GM21360 (cell line): Measurements from ENCODE around the gene PCSK4.
"Not testable (repeated sequence)": the region's sequence is repeated elsewhere in the genome, so short reads cannot be mapped to it uniquely, and the experiment has no call there.

ENCODE experiments used
- ATAC-seq: cut with Tn5 transposase; IDR thresholded peaks from one replicate; pipeline ENCODE4 v1.9.1; 2021; ENCODE audit warnings: mild to moderate bottlenecking, moderate library complexity; ENCODE audit not compliant: unreplicated experiment

PCSK4 gene

DNA sequence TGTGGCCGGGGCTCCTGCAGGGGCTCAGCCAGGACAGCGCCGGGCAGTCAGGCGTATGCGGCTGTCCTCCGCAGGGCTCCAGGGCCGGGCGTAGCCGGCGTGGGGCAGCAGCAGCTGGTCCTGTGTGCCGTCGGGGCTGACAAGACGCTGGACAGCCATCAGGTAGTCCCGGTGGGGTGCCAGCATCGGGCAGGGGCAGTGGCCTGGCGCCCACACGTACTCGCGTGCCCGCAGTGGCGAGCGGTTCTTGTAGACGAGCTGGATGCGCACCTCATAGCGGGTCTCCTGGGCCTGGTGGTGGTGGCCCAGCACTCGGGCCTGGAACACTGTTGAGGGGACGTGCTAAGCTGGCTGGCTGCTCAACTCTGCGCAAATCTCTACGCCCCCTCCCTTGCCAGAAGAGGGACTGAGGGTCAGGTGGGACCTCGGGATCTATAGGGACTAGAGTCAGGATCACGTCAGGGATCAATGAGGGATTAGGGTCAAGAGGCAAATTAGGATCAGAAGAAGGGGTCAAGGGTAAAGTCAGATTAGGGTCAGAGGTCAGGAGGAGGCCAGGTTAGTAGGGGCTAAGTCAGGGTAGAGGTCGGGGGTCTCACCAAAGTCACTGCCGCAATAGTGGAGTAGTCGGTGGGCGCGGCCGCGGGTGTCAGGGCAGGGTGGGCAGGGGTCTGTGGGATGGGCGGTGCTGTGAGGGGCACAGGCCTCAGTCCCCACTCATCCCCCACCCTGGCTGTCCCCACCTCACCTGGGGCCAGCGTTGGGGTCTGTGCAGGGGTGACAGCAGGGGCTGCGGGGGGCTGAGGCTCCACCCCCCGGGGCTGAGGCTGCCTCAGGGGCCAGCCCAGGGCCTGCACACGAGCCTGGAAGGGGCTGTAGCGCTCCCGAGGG, 16.1 kb upstream of the PCSK4 start:
- ATAC-seq, result no peak

DNA sequence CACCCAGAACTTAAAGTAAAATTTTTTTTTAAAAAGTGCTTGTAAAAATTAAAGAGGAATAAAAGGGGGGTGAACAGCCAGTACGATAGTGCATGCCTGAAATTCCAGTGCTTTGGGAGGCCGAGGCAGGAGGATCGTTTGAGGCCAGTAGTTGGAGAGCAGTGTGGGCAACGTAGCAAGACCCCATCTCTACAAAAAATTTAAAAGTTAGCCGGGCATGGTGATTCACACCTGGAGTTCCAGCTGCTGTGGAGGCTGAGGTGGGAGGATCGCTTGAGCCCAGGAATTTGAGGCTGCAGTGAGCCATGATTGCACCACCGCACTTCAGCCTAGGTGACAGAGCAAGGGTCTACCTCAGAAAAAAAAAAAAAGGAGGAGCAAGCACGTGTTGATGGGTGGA, 14.9 kb upstream of the PCSK4 start:
- no peak for ATAC-seq

DNA sequence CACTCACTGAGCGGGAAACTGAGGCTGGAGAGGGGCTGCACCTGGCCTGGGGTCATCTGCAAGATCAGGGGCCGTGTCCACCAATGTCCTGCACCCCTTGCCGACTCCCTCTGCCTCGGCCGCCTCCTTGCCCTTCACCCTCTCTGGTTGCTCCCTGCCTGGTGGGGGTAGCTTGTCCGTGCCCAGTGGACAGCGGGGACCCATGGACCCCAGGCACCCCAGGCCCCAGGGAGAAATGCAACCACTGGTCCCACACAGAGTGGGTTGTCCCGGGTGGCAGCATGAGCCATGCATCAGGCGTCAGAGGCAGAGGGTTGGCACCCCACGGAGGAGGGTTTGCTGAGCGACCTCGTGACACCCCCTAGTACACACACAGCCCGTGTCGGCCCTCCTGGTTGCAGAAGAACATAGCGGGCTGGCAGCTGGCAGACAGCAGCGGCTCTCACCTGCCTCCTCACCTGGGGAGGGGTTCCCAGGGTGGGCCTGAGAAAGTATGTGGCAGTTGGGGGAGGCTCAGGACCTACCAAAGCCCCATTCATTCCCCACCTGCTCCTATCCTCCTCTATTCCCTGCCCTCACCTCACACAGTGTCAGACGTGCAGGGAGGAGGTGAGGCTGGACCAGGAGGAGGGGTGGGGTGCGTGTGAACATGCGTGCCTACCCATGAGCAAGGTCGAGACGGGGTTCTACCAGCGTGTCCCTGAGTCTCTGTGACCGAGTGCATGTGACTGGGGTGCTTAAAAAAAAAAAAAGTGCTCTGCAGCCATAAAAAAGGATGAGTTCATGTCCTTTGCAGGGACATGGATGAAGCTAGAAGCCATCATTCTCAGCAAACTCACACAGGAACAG, 14.0 kb upstream of the PCSK4 start:
- no peak for ATAC-seq

- no peak for ATAC-seq
These were observed 13.2 kb upstream of the PCSK4 start for GRCh38 chr19:1503089-1503924.

- ATAC-seq, result no peak
These were observed 12.4 kb upstream of the PCSK4 start for GRCh38 chr19:1502433-1503088.

GRCh38 chr19:1501200-1501595, 11.0 kb upstream of the PCSK4 start:
- no peak for ATAC-seq

DNA sequence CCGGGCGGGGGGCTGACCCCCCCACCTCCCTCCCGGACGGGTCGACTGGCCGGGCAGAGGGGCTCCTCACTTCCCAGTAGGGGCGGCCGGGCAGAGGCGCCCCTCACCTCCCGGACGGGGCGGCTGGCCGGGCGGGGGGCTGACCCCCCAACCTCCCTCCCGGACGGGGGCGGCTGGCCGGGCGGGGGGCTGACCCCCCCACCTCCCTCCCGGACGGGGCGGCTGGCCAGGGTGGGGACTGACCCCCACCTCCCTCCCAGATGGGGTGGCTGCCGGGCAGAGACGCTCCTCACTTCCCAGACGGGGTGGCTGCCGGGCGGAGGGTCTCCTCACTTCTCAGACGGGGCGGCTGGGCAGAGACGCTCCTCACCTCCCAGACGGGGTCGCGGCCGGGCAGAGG, 9.1 kb upstream of the PCSK4 start:
- not testable (repeated sequence) for ATAC-seq

- ATAC-seq, result no peak
These were observed 7.6 kb upstream of the PCSK4 start for GRCh38 chr19:1497578-1498235.

DNA sequence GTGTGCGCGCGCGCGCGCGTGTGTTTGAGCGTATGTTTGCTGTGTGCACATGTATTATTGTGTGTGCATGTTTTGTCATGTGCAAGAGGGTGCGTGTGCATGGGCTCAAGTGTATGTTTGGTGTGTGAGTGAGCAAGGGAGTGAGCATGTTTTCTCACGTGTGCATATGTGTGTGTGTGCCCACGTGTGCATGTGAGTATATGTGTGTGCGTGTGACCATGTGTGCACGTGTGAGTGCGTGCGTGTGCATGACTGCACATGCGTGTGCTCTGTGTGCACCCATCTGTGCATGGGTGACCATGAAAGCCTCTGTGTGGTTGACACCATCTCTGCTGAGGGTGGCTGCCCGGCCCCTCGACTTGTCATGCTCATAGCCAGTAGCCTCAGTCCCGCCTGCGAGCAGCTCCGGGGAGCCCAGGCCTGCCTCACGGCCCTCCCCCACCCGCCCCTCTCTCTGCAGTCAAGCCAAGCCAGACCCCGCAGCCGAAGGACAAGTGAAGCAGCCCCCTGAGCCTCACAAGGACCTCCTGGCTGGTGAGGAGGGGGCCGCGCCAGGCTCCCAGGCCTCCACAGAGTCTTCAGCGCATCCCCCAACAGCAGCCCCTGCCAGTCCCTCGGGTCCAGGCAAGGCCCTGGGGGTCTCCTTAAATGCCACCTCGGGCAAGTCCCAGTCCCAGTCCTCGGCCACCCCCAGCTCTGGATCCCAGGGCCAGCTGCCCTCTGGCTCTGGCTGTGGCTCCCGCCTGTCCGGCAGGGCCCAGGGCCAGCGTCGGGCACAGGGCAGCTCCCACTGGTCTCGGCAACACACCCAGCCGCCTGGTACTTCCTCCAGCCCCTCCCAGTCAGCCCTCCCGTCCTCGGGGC, 6.8 kb upstream of the PCSK4 start:
- ATAC-seq, result no peak

- no peak for ATAC-seq
These were observed 5.9 kb upstream of the PCSK4 start for GRCh38 chr19:1495799-1496713.

- ATAC-seq, result no peak
These were observed 5.1 kb upstream of the PCSK4 start for GRCh38 chr19:1495051-1495798.

DNA sequence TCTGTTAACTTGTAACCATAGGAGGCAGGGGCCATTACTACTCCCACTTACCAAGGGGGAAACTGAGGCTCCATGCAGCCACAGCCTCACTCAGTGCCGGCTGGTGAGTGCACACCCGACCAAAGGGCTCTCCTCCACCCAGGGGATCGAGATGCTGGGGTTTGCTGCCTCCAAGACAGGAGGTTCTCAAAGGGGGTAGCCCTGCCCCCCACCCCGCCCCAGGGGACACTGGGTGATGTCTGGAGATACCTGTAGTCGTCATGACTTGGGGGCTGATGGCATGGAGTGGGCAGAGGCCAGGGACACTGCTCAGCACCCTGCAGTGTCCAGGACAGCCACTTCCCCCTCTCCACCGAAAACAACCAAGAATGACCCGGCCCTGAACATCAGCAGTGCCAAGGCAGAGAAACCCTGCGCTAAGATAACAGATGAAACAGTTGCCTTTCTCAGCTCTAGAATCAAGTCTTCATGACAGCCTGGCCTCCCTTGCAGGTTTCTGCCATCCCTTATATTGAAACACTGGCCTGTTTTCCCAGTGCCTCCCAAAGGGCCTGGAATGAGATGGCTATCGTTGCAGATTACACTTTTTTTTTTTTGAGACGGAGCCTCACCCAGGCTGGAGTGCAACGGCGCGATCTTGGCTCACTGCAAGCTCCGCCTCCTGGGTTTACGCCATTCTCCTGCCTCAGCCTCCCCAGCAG, 4.1 kb upstream of the PCSK4 start:
- no peak for ATAC-seq

GRCh38 chr19:1492474-1493006, 2.4 kb upstream of the PCSK4 start:
- ATAC-seq, result no peak

DNA sequence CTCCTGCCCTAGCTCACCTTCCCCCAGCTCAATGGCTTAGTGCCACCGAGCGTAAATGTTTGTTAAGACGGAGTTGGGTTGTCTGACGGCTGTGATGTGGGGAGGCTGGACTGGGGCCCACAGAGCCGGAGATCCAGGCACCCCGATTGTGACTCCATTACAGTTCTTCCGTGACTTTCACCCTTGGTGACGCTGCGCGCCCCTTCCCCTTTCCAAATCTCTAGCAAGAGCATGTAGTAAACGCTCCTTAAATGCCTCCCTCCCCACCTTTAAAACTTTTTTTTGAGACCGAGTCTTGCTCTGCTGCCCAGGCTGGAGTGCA, 1.7 kb upstream of the PCSK4 start:
- no peak for ATAC-seq

GRCh38 chr19:1491114-1491848, 1.1 kb upstream of the PCSK4 start, which contains the start of gene REEP6:
Gene REEP6 (plus strand): TSS chr19:1491181. CDS start chr19:1491270, 89 bp downstream.
- ATAC-seq, result no peak
